H1 (cell line): Measurements from ENCODE around the gene NELL2. TPM values are rescaled to one million over a fixed set of nuclear protein-coding genes. Genes with fewer than 3 reads are reported as not detected.

Source experiments
- CTCF ChIA-PET: fragments of 300-600 bp; sonication (Branson Sonifier 250); formaldehyde crosslinking; loops from one replicate; lab custom pipeline; 2021; ENCODE audit not compliant: partially characterized antibody; lab: Charles Lee
- POLR2A ChIA-PET: fragments of 300-600 bp; sonication (Branson Sonifier 250); formaldehyde crosslinking; loops from one replicate; lab custom pipeline; 2021; ENCODE audit warnings: inconsistent platforms; ENCODE audit not compliant: partially characterized antibody; lab: Charles Lee
- DNase-seq, 2 experiments: peaks; one replicate each; pipeline versions ENCODE4 v3.0.0 to v3.0.0-alpha.2; 2010 to 2022; ENCODE audit warnings: low spot score in 2 of 2, low read depth in 1 of 2, mixed read lengths in 1 of 2
- FAIRE-seq: peaks from 2 replicates; lab custom pipeline; 2011; peaks lifted over from hg19 to GRCh38; lab: Jason Lieb, UNC
- H2AFZ ChIP-seq: 2 replicates; pipeline ENCODE4 v1.8.1; 2012; ENCODE audit warnings: low read length, inconsistent platforms
- H2AK5ac ChIP-seq: 2 replicates; pipeline ENCODE4 v1.6.1; 2013; ENCODE audit warnings: low read depth, low read length
- H2BK120ac ChIP-seq: replicated peaks from 2 replicates; pipeline ENCODE3; 2013; ENCODE audit warnings: low read depth, low read length, inconsistent platforms
- H2BK12ac ChIP-seq: 2 replicates; pipeline ENCODE4 v1.6.1; 2013; ENCODE audit warnings: low read depth, low read length
- H2BK15ac ChIP-seq: 2 replicates; pipeline ENCODE4 v1.6.1; 2013; ENCODE audit warnings: low read length
- H2BK20ac ChIP-seq: 2 replicates; pipeline ENCODE4 v1.6.1; 2013; ENCODE audit warnings: low read length
- H2BK5ac ChIP-seq: 2 replicates; pipeline ENCODE4 v1.6.1; 2013; ENCODE audit warnings: low read depth, low read length
- H3K14ac ChIP-seq: 2 replicates; pipeline ENCODE4 v1.6.1; 2013; ENCODE audit warnings: inconsistent platforms; ENCODE audit not compliant: insufficient read length
- H3K18ac ChIP-seq: 2 replicates; pipeline ENCODE4 v1.6.1; 2013; ENCODE audit warnings: low read length; ENCODE audit errors: extremely low read depth
- H3K23ac ChIP-seq: 2 replicates; pipeline ENCODE4 v1.6.1; 2013; ENCODE audit warnings: inconsistent platforms; ENCODE audit not compliant: insufficient read length
- H3K23me2 ChIP-seq: 2 replicates; pipeline ENCODE4 v1.6.1; 2013; ENCODE audit warnings: low read depth, low read length
- H3K27ac ChIP-seq: 2 replicates; pipeline ENCODE4 v1.6.1; 2011; ENCODE audit warnings: low read depth, low read length, inconsistent platforms
- H3K27me3 ChIP-seq, 4 experiments: replicated peaks in 1 of 4; 1 replicate in 1 of 4; 2 replicates in 3 of 4; pipeline versions ENCODE4 v1.6.1 to v1.8.1; 2011 to 2013; ENCODE audit warnings: low read length in 3 of 4, mild to moderate bottlenecking in 3 of 4, inconsistent platforms in 2 of 4, mixed read lengths in 2 of 4, moderate library complexity in 1 of 4; ENCODE audit not compliant: control insufficient read depth in 3 of 4, insufficient read depth in 3 of 4; ENCODE audit errors: extremely low read depth in 1 of 4
- H3K36me3 ChIP-seq, 4 experiments: 2 replicates each; pipeline versions ENCODE4 v1.6.1 to v1.8.1; 2011 to 2013; ENCODE audit warnings: mild to moderate bottlenecking in 4 of 4, low read length in 3 of 4, moderate library complexity in 2 of 4, control low read depth in 1 of 4, inconsistent platforms in 1 of 4; ENCODE audit not compliant: insufficient read depth in 4 of 4, control insufficient read depth in 2 of 4
- H3K4ac ChIP-seq: replicated peaks from 2 replicates; pipeline ENCODE3; 2013; ENCODE audit warnings: low read length, low read depth, mixed read lengths, inconsistent platforms; ENCODE audit not compliant: insufficient read length
- H3K4me1 ChIP-seq, 4 experiments: replicated peaks in 1 of 4; 1 replicate in 1 of 4; 2 replicates in 3 of 4; pipeline versions ENCODE4 v1.6.1 to v1.8.1; 2011 to 2013; ENCODE audit warnings: low read length in 3 of 4, inconsistent platforms in 2 of 4, mixed read lengths in 1 of 4; ENCODE audit not compliant: insufficient read depth in 4 of 4, control insufficient read depth in 3 of 4
- H3K4me2 ChIP-seq, 2 experiments: 2 replicates each; pipeline versions ENCODE4 v1.6.1 to v1.8.1; 2011 to 2013; ENCODE audit warnings: low read depth in 2 of 2, low read length in 2 of 2, control low read depth in 1 of 2, inconsistent platforms in 1 of 2, mild to moderate bottlenecking in 1 of 2; ENCODE audit not compliant: insufficient read depth in 1 of 2
- H3K4me3 ChIP-seq, 4 experiments: fragments of 200-600, 300-600 bp in 1 of 4; sonication (generic), shearing (Covaris generic), sonication (Bioruptor Twin) in 1 of 4; 2 replicates each; pipeline versions ENCODE4 v1.5.1 to v1.8.1; 2011 to 2016; ENCODE audit warnings: low read length in 4 of 4, low read depth in 3 of 4, control low read depth in 2 of 4, inconsistent platforms in 2 of 4, mild to moderate bottlenecking in 2 of 4, mixed read lengths in 1 of 4, moderate library complexity in 1 of 4; ENCODE audit not compliant: insufficient read depth in 2 of 4; ENCODE audit errors: extremely low read depth in 1 of 4
- H3K56ac ChIP-seq: replicated peaks from 2 replicates; pipeline ENCODE3; 2013; ENCODE audit warnings: low read depth, mild to moderate bottlenecking, mixed read lengths, low read length, inconsistent platforms; ENCODE audit not compliant: insufficient read length
- H3K79me1 ChIP-seq: 2 replicates; pipeline ENCODE4 v1.6.1; 2013; ENCODE audit warnings: low read depth, low read length, control low read depth
- H3K79me2 ChIP-seq, 2 experiments: 2 replicates each; pipeline versions ENCODE4 v1.6.1 to v1.8.1; 2012 to 2013; ENCODE audit warnings: low read length in 2 of 2, mild to moderate bottlenecking in 2 of 2, inconsistent platforms in 1 of 2; ENCODE audit not compliant: insufficient read depth in 2 of 2, control insufficient read depth in 1 of 2
- H3K9ac ChIP-seq, 4 experiments: replicated peaks in 1 of 4; 1 replicate in 1 of 4; 2 replicates in 3 of 4; pipeline versions ENCODE4 v1.6.1 to v1.8.1; 2011 to 2013; ENCODE audit warnings: low read depth in 3 of 4, low read length in 3 of 4, control low read depth in 2 of 4, mild to moderate bottlenecking in 2 of 4, moderate library complexity in 2 of 4, inconsistent platforms in 1 of 4; ENCODE audit errors: extremely low read depth in 1 of 4
- H3K9me3 ChIP-seq, 2 experiments: 2 replicates each; pipeline versions ENCODE4 v1.6.1 to v1.8.1; 2012 to 2013; ENCODE audit warnings: mild to moderate bottlenecking in 2 of 2, moderate library complexity in 2 of 2, control low read depth in 1 of 2, inconsistent platforms in 1 of 2, low read depth in 1 of 2, low read length in 1 of 2, mixed read lengths in 1 of 2; ENCODE audit not compliant: insufficient read depth in 2 of 2
- H4K20me1 ChIP-seq, 2 experiments: replicated peaks in 1 of 2; 2 replicates each; pipeline versions ENCODE3 to v1.8.1; 2011 to 2013; ENCODE audit warnings: inconsistent platforms in 2 of 2, low read length in 2 of 2, mild to moderate bottlenecking in 1 of 2; ENCODE audit not compliant: insufficient read depth in 2 of 2, control insufficient read depth in 1 of 2
- H4K5ac ChIP-seq: 2 replicates; pipeline ENCODE4 v1.6.1; 2013; ENCODE audit warnings: low read length, low read depth, mixed read lengths, inconsistent platforms; ENCODE audit not compliant: insufficient read length
- H4K8ac ChIP-seq: 2 replicates; pipeline ENCODE4 v1.8.0; 2013; ENCODE audit warnings: mild to moderate bottlenecking, moderate library complexity, low read length, inconsistent platforms; ENCODE audit not compliant: insufficient read depth; ENCODE audit errors: extremely low read depth
- H4K91ac ChIP-seq: replicated peaks from 2 replicates; pipeline ENCODE3; 2013; ENCODE audit warnings: low read length, mixed read lengths, inconsistent platforms; ENCODE audit not compliant: insufficient read length
- HDAC2 ChIP-seq, 2 experiments: fragments of 300-600 bp in 1 of 2; sonication (generic) in 1 of 2; IDR thresholded peaks; 2 replicates each; pipeline ENCODE4 v1.6.1; 2011 to 2012; ENCODE audit warnings: low read depth in 2 of 2, low read length in 2 of 2, mild to moderate bottlenecking in 2 of 2, moderate library complexity in 2 of 2, borderline replicate concordance in 1 of 2, inconsistent platforms in 1 of 2
- SP1 ChIP-seq: IDR thresholded peaks from 2 replicates; pipeline ENCODE4 v1.6.1; 2011; ENCODE audit warnings: low read depth, low read length
- WGBS, 2 experiments: shearing (Covaris generic) in 1 of 2; methylation state at CpG; one replicate each; pipeline versions ENCODE4 v1.1.6 to v1.1.7; 2013 to 2015; ENCODE audit warnings: low lambda C conversion rate in 2 of 2, mixed read lengths in 2 of 2, inconsistent platforms in 1 of 2, low coverage in 1 of 2, missing lambda C conversion rate in 1 of 2; ENCODE audit not compliant: insufficient replicate concordance in 2 of 2, insufficient coverage in 1 of 2, insufficient read length in 1 of 2; ENCODE audit errors: extremely low coverage in 1 of 2, missing lambda C conversion rate in 1 of 2; 5-methylcytosine and 5-hydroxymethylcytosine counted together
- polyA plus RNA-seq, 7 experiments: library from polyadenylated mRNA; depleted of rRNA in 3 of 7; stranded (reverse) in 5 of 7; unstranded in 2 of 7; fragments of >200 nt in 5 of 7; fragments of 200-250 nt in 2 of 7; gene quantifications; 1 replicate in 5 of 7; 2 replicates in 1 of 7; 4 replicates in 1 of 7; pipeline versions ENCODE4 v1.2.1 to v1.2.3, GENCODE V29; 2011 to 2013; ENCODE audit warnings: missing spikeins in 2 of 7, mixed read lengths in 2 of 7
- total RNA-seq: library from RNA; stranded (reverse); fragmentation: NEBNext Ultra II Directional; extraction: Animal tissue kit (Norgen Biotek cat#: 25700); gene quantifications from 2 replicates; pipeline ENCODE4 v1.2.1, GENCODE V29; 2021

NELL2 gene
- total and polyA plus RNA-seq, 2 of the 8 experiments (the other 6 are each of a cell fraction or from before 2014, with no cell fraction given) = 54.2 to 56.8 TPM

GRCh38 chr12:44627387-44628166, 248.5 kb downstream of the NELL2 start:
- H3K14ac ChIP-seq = no peak overlapping the region

More at GRCh38 chr12:44627387-44628166, 248.5 kb downstream of the NELL2 start:
- TF ChIP-seq HDAC2 (IDR thresholded peaks at IDR 0.05; ENCODE audit: borderline replicate concordance in 1 of 2, low read depth in 2 of 2, low read length in 2 of 2) (no peak), SP1 (no peak)
- TF ChIP-seq, all 59 proteins: peak for 0
- H2BK12ac ChIP-seq = no peak overlapping the region
- no peak overlapping the region for H2BK5ac ChIP-seq
- no peak overlapping the region for H4K8ac ChIP-seq
- 96% methylated on average over 5 of the region's 5 CpGs; no CpG with 5 or more reads in 1 of the 2 experiments for WGBS, 2 experiments
- H3K36me3 ChIP-seq = no peaks in the 10 kb centered on the region
- no peak overlapping the region for H3K27ac ChIP-seq
- H3K9ac ChIP-seq = no peak overlapping the region
- H2BK120ac ChIP-seq = no peak overlapping the region
- DNase-seq (no peak), FAIRE-seq (no peak)
- H4K5ac ChIP-seq = no peak overlapping the region
- no peak overlapping the region for H2BK20ac ChIP-seq
- H2AFZ ChIP-seq = no peak overlapping the region
- no peaks in the 10 kb centered on the region for H3K27me3 ChIP-seq
- no peak overlapping the region for H3K56ac ChIP-seq
- no peak overlapping the region for H3K23ac ChIP-seq
- H3K4ac ChIP-seq = no peak overlapping the region
- H3K9me3 ChIP-seq = no peaks in the 10 kb centered on the region
- H3K4me1 ChIP-seq = no peaks in the 10 kb centered on the region
- H3K4me2 ChIP-seq = no peak overlapping the region
- H3K79me2 ChIP-seq = no peaks in the 10 kb centered on the region
- H3K4me3 ChIP-seq = no peak overlapping the region
- no peak overlapping the region for H3K18ac ChIP-seq
- H3K79me1 ChIP-seq = no peaks in the 10 kb centered on the region
- H3K23me2 ChIP-seq = no peaks in the 10 kb centered on the region
- POLR2A ChIA-PET = interaction anchor here (0.6 kb wide), 1 partner anchor 27 kb away, joined by 3 read pairs; no protein-coding TSS in a partner anchor
- H2AK5ac ChIP-seq = no peak overlapping the region
- H4K91ac ChIP-seq = no peak overlapping the region
- H4K20me1 ChIP-seq = no peaks in the 10 kb centered on the region
- CTCF ChIA-PET = interaction anchor here (0.6 kb wide), 1 partner anchor 14 kb away, joined by 3 read pairs; no protein-coding TSS in a partner anchor
- H2BK15ac ChIP-seq = no peak overlapping the region
